ENCODE measurements around the gene MRTFA.

DNA sequence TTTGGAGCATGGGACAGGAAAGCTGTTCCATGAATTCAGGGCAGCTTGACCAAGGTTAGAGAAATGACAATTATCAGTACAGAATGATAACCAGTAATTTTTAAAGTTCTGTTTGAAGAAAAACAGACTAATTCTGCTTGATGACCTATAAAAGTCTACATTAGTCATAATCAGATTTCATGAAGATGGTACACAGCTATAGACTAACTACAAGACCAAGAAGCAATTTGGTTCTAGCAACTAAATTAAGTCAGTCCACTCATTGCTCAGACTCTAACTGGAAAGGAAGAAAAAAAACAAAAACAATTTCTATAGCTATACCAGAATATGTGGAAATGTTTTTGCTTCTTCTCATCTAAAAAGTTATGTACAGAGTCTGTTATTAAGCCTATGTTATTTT lies 24.9 kb downstream of the MRTFA start:
- TF ChIP-seq, protein P1, sequence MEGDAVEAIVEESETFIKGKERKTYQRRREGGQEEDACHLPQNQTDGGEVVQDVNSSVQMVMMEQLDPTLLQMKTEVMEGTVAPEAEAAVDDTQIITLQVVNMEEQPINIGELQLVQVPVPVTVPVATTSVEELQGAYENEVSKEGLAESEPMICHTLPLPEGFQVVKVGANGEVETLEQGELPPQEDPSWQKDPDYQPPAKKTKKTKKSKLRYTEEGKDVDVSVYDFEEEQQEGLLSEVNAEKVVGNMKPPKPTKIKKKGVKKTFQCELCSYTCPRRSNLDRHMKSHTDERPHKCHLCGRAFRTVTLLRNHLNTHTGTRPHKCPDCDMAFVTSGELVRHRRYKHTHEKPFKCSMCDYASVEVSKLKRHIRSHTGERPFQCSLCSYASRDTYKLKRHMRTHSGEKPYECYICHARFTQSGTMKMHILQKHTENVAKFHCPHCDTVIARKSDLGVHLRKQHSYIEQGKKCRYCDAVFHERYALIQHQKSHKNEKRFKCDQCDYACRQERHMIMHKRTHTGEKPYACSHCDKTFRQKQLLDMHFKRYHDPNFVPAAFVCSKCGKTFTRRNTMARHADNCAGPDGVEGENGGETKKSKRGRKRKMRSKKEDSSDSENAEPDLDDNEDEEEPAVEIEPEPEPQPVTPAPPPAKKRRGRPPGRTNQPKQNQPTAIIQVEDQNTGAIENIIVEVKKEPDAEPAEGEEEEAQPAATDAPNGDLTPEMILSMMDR (IDR thresholded peaks at IDR 0.05), result no peak
- no peak for TF ChIP-seq POLR2A (IDR thresholded peaks at IDR 0.05; ENCODE audit: low read length)
- no peak for TF ChIP-seq EP300 (IDR thresholded peaks at IDR 0.05)
- TF ChIP-seq KDM1A (IDR thresholded peaks at IDR 0.05; ENCODE audit: low read depth), result no peak
- TF ChIP-seq, protein P2, sequence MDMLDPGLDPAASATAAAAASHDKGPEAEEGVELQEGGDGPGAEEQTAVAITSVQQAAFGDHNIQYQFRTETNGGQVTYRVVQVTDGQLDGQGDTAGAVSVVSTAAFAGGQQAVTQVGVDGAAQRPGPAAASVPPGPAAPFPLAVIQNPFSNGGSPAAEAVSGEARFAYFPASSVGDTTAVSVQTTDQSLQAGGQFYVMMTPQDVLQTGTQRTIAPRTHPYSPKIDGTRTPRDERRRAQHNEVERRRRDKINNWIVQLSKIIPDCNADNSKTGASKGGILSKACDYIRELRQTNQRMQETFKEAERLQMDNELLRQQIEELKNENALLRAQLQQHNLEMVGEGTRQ (IDR thresholded peaks at IDR 0.05), result no peak
- no peak for TF ChIP-seq JUN (IDR thresholded peaks at IDR 0.05)
- TF ChIP-seq, protein P3, sequence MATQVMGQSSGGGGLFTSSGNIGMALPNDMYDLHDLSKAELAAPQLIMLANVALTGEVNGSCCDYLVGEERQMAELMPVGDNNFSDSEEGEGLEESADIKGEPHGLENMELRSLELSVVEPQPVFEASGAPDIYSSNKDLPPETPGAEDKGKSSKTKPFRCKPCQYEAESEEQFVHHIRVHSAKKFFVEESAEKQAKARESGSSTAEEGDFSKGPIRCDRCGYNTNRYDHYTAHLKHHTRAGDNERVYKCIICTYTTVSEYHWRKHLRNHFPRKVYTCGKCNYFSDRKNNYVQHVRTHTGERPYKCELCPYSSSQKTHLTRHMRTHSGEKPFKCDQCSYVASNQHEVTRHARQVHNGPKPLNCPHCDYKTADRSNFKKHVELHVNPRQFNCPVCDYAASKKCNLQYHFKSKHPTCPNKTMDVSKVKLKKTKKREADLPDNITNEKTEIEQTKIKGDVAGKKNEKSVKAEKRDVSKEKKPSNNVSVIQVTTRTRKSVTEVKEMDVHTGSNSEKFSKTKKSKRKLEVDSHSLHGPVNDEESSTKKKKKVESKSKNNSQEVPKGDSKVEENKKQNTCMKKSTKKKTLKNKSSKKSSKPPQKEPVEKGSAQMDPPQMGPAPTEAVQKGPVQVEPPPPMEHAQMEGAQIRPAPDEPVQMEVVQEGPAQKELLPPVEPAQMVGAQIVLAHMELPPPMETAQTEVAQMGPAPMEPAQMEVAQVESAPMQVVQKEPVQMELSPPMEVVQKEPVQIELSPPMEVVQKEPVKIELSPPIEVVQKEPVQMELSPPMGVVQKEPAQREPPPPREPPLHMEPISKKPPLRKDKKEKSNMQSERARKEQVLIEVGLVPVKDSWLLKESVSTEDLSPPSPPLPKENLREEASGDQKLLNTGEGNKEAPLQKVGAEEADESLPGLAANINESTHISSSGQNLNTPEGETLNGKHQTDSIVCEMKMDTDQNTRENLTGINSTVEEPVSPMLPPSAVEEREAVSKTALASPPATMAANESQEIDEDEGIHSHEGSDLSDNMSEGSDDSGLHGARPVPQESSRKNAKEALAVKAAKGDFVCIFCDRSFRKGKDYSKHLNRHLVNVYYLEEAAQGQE (IDR thresholded peaks at IDR 0.05), result no peak
- TF ChIP-seq, protein P4, sequence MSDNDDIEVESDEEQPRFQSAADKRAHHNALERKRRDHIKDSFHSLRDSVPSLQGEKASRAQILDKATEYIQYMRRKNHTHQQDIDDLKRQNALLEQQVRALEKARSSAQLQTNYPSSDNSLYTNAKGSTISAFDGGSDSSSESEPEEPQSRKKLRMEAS (IDR thresholded peaks at IDR 0.05), result no peak
- no peak for TF ChIP-seq ESRRA (IDR thresholded peaks at IDR 0.05; ENCODE audit: borderline replicate concordance, low read length)
- TF ChIP-seq, protein P5, sequence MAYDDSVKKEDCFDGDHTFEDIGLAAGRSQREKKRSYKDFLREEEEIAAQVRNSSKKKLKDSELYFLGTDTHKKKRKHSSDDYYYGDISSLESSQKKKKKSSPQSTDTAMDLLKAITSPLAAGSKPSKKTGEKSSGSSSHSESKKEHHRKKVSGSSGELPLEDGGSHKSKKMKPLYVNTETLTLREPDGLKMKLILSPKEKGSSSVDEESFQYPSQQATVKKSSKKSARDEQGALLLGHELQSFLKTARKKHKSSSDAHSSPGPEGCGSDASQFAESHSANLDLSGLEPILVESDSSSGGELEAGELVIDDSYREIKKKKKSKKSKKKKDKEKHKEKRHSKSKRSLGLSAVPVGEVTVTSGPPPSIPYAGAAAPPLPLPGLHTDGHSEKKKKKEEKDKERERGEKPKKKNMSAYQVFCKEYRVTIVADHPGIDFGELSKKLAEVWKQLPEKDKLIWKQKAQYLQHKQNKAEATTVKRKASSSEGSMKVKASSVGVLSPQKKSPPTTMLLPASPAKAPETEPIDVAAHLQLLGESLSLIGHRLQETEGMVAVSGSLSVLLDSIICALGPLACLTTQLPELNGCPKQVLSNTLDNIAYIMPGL (CRISPR knock-in tag; IDR thresholded peaks at IDR 0.05; ENCODE audit: borderline replicate concordance), result no peak
- no peak for TF ChIP-seq RCOR1 (IDR thresholded peaks at IDR 0.05; ENCODE audit: low read depth, low read length)
- no peak for TF ChIP-seq RFX5 (IDR thresholded peaks at IDR 0.05)

Measured in A549 (cell line).